Thyroid gland (tissue), 4 donors: ENCODE data around the gene TEX51.

Source experiments
- POLR2A ChIP-seq, 2 donors: fragments of 450-650 bp; IDR thresholded peaks; one replicate each; pipeline ENCODE4 v1.6.1; 2017; ENCODE audit warnings: antibody characterized with exemption in 2 of 2, mild to moderate bottlenecking in 2 of 2, moderate library complexity in 1 of 2
- TF ChIP-seq, protein P1 (sequence below), 6 experiments: fragments of 200-600 bp in 3 of 6; fragments of 450-650 bp in 3 of 6; sonication (generic) in 3 of 6; IDR thresholded peaks; one replicate each; pipeline ENCODE4 v1.5.1; 2016 to 2019; ENCODE audit warnings: antibody characterized with exemption in 6 of 6, mild to moderate bottlenecking in 2 of 6, inconsistent platforms in 1 of 6, moderate library complexity in 1 of 6

DNA sequence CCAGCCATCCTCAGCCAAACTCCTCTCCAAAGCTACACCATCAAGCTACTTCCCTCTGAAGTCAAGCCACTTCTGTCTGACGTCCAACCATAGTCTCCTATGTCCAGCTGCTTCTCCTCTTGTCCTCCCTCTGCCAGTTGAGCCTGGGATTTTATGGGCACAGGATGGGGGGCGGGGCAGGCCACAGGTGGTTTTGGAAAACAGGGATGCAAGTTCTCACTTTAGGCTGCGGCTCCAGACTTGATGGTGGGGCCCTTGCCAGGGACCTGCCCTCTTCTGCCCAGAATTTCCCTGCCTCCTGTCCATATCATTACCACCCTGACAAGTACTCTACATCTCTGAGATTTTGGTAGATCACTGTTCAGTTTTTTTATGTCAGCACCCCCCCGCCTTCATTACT lies 41.6 kb downstream of the TEX51 start:
- TF ChIP-seq, protein P1, sequence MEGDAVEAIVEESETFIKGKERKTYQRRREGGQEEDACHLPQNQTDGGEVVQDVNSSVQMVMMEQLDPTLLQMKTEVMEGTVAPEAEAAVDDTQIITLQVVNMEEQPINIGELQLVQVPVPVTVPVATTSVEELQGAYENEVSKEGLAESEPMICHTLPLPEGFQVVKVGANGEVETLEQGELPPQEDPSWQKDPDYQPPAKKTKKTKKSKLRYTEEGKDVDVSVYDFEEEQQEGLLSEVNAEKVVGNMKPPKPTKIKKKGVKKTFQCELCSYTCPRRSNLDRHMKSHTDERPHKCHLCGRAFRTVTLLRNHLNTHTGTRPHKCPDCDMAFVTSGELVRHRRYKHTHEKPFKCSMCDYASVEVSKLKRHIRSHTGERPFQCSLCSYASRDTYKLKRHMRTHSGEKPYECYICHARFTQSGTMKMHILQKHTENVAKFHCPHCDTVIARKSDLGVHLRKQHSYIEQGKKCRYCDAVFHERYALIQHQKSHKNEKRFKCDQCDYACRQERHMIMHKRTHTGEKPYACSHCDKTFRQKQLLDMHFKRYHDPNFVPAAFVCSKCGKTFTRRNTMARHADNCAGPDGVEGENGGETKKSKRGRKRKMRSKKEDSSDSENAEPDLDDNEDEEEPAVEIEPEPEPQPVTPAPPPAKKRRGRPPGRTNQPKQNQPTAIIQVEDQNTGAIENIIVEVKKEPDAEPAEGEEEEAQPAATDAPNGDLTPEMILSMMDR (IDR thresholded peaks at IDR 0.05) = no peak
- no peak for TF ChIP-seq POLR2A (IDR thresholded peaks at IDR 0.05)
